ENCODE measurements around the gene OR11A1. TPM values are rescaled to one million over a fixed set of nuclear protein-coding genes. Genes with fewer than 3 reads are reported as not detected.

OR11A1 gene
- polyA plus RNA-seq, 2 of the 4 experiments (the other 2 are of a cell fraction), result not detected

DNA sequence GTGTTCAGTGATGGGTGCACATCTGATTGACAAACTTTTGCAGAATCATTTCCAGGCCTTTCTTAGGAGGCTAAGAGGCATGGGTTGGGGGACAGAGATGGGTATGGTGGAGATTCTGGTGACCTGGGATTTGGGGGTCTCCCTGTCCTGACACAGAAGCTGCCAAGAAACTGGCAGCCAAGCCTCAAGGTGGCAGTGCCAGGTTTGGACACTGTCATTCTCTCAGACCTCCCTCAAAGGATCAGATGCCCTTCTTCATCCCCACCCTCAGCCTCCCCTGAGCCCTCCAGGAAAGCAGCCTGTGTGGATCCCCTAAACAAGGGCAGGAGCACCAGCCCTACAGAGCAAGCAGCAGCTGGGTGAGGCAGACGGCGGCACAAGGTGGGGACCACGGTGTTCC is 48.9 kb upstream of the OR11A1 start:
- ChIA-PET CTCF (no interaction called here), POLR2A (no interaction called here)
- no peak for FAIRE-seq

DNA sequence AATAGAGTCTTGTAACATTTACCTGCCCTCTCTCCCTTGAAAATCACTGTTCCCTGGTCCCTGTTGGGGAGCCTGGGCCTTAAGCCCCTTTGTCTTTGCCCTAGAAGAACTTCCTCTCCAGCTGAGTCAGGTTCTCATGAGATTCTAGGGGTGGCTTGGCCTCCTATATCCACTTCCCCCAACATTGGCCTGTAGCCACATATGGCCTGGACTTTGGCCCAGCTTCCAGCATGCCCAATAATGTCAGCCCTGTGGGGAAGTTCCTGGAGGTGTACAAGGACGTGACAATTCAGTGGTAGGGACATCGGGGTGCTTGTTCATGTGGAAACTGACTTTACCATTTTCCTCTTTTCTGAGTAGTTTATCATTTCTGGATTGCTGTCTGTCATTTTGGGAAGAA is 48.1 kb upstream of the OR11A1 start:
- Histone ChIP-seq H3K4me3 (no peak overlapping the region), H3K9me3 (no peaks in the 10 kb centered on the region), H3K27ac (no peak overlapping the region), H3K4me2 (no peak overlapping the region), H3K4me1 (no peaks in the 10 kb centered on the region)
- ATAC-seq (no peak), DNase-seq (ENCODE audit: low read depth in 1 of 2, low spot score in 1 of 2) (no peak), FAIRE-seq (no peak)
- CTCF ChIA-PET, result no interaction called here
- 39% methylated on average over 2 of the region's 2 CpGs for WGBS (ENCODE audit: missing lambda C conversion rate)
- TF ChIP-seq FOSL2 (IDR thresholded peaks at IDR 0.05), result no peak
- no peak for TF ChIP-seq FOSL2 (CRISPR knock-in tag; IDR thresholded peaks at IDR 0.05)
- TF ChIP-seq CHD4 (IDR thresholded peaks at IDR 0.05; ENCODE audit: borderline replicate concordance), result no peak
- TF ChIP-seq RNF2 (IDR thresholded peaks at IDR 0.05; ENCODE audit: borderline replicate concordance, low read depth), result no peak
- TF ChIP-seq RAD21 (conservative IDR thresholded peaks at IDR 0.05 in 1 of 2, IDR thresholded peaks at IDR 0.05 in 1 of 2), result no peak
- TF ChIP-seq HEYL (CRISPR knock-in tag; IDR thresholded peaks at IDR 0.05), result no peak
- TF ChIP-seq ZNF302 (CRISPR knock-in tag; IDR thresholded peaks at IDR 0.05), result no peak
- no peak for TF ChIP-seq JUNB (IDR thresholded peaks at IDR 0.05)
- TF ChIP-seq, protein P1, sequence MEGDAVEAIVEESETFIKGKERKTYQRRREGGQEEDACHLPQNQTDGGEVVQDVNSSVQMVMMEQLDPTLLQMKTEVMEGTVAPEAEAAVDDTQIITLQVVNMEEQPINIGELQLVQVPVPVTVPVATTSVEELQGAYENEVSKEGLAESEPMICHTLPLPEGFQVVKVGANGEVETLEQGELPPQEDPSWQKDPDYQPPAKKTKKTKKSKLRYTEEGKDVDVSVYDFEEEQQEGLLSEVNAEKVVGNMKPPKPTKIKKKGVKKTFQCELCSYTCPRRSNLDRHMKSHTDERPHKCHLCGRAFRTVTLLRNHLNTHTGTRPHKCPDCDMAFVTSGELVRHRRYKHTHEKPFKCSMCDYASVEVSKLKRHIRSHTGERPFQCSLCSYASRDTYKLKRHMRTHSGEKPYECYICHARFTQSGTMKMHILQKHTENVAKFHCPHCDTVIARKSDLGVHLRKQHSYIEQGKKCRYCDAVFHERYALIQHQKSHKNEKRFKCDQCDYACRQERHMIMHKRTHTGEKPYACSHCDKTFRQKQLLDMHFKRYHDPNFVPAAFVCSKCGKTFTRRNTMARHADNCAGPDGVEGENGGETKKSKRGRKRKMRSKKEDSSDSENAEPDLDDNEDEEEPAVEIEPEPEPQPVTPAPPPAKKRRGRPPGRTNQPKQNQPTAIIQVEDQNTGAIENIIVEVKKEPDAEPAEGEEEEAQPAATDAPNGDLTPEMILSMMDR (IDR thresholded peaks at IDR 0.05), result no peak
- TF ChIP-seq, protein P2, sequence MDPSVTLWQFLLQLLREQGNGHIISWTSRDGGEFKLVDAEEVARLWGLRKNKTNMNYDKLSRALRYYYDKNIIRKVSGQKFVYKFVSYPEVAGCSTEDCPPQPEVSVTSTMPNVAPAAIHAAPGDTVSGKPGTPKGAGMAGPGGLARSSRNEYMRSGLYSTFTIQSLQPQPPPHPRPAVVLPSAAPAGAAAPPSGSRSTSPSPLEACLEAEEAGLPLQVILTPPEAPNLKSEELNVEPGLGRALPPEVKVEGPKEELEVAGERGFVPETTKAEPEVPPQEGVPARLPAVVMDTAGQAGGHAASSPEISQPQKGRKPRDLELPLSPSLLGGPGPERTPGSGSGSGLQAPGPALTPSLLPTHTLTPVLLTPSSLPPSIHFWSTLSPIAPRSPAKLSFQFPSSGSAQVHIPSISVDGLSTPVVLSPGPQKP (IDR thresholded peaks at IDR 0.05; ENCODE audit: low read depth, low read length), result no peak
- TF ChIP-seq NR3C1 (IDR thresholded peaks at IDR 0.05), result no peak
- no peak for TF ChIP-seq POLR2A (IDR thresholded peaks at IDR 0.05; ENCODE audit: low read length)
- TF ChIP-seq HOXA7 (CRISPR knock-in tag; IDR thresholded peaks at IDR 0.05), result no peak
- no peak for TF ChIP-seq FOXS1 (CRISPR knock-in tag; IDR thresholded peaks at IDR 0.05)
- TF ChIP-seq FOSB (CRISPR knock-in tag; IDR thresholded peaks at IDR 0.05), result no peak
- TF ChIP-seq TP53 (CRISPR knock-in tag; IDR thresholded peaks at IDR 0.05), result no peak
- no peak for TF ChIP-seq BHLHE40 (IDR thresholded peaks at IDR 0.05; ENCODE audit: low read depth, low read length)
- POLR2A ChIA-PET, result no interaction called here

More for the DNA sequence above, 48.9 kb upstream of the OR11A1 start:
- Histone ChIP-seq H3K4me3 (no peak overlapping the region), H3K27ac (no peak overlapping the region), H3K4me1 (no peaks in the 10 kb centered on the region), H3K9me3 (no peaks in the 10 kb centered on the region), H3K4me2 (no peak overlapping the region)
- TF ChIP-seq CBX2 (IDR thresholded peaks at IDR 0.05; ENCODE audit: borderline replicate concordance, low read depth) (no peak), CEBPB (IDR thresholded peaks at IDR 0.05) (no peak), HOXB5 (CRISPR knock-in tag; IDR thresholded peaks at IDR 0.05) (no peak), TFCP2L1 (CRISPR knock-in tag; IDR thresholded peaks at IDR 0.05) (no peak), BHLHE40 (IDR thresholded peaks at IDR 0.05; ENCODE audit: low read depth, low read length) (no peak), FOXS1 (CRISPR knock-in tag; IDR thresholded peaks at IDR 0.05) (no peak), RARB (CRISPR knock-in tag; IDR thresholded peaks at IDR 0.05) (no peak), ESRRA (IDR thresholded peaks at IDR 0.05; ENCODE audit: borderline replicate concordance, low read length) (no peak), MAZ (IDR thresholded peaks at IDR 0.05; ENCODE audit: borderline replicate concordance, low read depth, low read length) (no peak), ZSCAN20 (CRISPR knock-in tag; IDR thresholded peaks at IDR 0.05) (no peak)
- TF ChIP-seq, protein P3, sequence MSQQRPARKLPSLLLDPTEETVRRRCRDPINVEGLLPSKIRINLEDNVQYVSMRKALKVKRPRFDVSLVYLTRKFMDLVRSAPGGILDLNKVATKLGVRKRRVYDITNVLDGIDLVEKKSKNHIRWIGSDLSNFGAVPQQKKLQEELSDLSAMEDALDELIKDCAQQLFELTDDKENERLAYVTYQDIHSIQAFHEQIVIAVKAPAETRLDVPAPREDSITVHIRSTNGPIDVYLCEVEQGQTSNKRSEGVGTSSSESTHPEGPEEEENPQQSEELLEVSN (IDR thresholded peaks at IDR 0.05; ENCODE audit: borderline replicate concordance, low read depth), result no peak
- TF ChIP-seq, protein P4, sequence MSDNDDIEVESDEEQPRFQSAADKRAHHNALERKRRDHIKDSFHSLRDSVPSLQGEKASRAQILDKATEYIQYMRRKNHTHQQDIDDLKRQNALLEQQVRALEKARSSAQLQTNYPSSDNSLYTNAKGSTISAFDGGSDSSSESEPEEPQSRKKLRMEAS (IDR thresholded peaks at IDR 0.05), result no peak
- ATAC-seq, result no peak
- no CpG with 5 or more reads among the region's 3 CpGs for WGBS (ENCODE audit: missing lambda C conversion rate)
- DNase-seq (ENCODE audit: low read depth in 1 of 2, low spot score in 1 of 2), result no peak
